Bronchial smooth muscle cell (primary cell): Measurements from ENCODE around the gene FKBP1B. TPM values are rescaled to one million over a fixed set of nuclear protein-coding genes. Genes with fewer than 3 reads are reported as not detected.

Source experiments
- total RNA-seq: library from RNA; depleted of rRNA; stranded (reverse); fragments of >200 nt; gene quantifications from 2 replicates; pipeline ENCODE4 v1.2.1, GENCODE V29; 2014

The FKBP1B gene
- total RNA-seq: 10.3 and 16.1 TPM in 2 replicates

GRCh38 chr2:24049485-24050021, at the start of gene FKBP1B:
Gene FKBP1B, plus strand, starts transcription at chr2:24049741. Its CDS starts 109 bp downstream, at chr2:24049850.

GRCh38 chr2:24009680-24010476, 39.7 kb upstream of the FKBP1B start, which contains the start of gene MFSD2B:
Gene MFSD2B, plus strand, starts transcription at chr2:24010085. Its CDS starts 12 bp downstream, at chr2:24010097.

GRCh38 chr2:24046930-24047702, 2.4 kb upstream of the FKBP1B start, which contains the start of gene WDCP:
Gene WDCP, minus strand, starts transcription at chr2:24047391. Its CDS starts 7,897 bp downstream, at chr2:24039494.

GRCh38 chr2:24075915-24076848, 26.6 kb downstream of the FKBP1B start, which contains the start of gene SF3B6:
Gene SF3B6, minus strand, starts transcription at chr2:24076326. Its CDS starts 97 bp downstream, at chr2:24076229.

GRCh38 chr2:24084386-24085199, 35.1 kb downstream of the FKBP1B start, which contains the start of gene TP53I3:
Gene TP53I3, minus strand, starts transcription at chr2:24084834. Its CDS starts 508 bp downstream, at chr2:24084326.

Other genes starting within 250 kb of the FKBP1B start
- 7.1 and 9.1 TPM in 2 replicates for gene ATAD2B, start 122.6 kb upstream of the FKBP1B start, total RNA-seq
- gene UBXN2A, start 109.3 kb upstream of the FKBP1B start, total RNA-seq: 8.8 and 9.3 TPM in 2 replicates
- gene MFSD2B, start 39.7 kb upstream of the FKBP1B start, total RNA-seq: under 0.01 and 0.17 TPM in 2 replicates
- gene WDCP, start 2.4 kb upstream of the FKBP1B start, total RNA-seq: 6.9 and 7.3 TPM in 2 replicates
- 129 and 151 TPM in 2 replicates for gene SF3B6, start 26.6 kb downstream of the FKBP1B start, total RNA-seq
- 55.4 and 99.1 TPM in 2 replicates for gene TP53I3, start 35.1 kb downstream of the FKBP1B start, total RNA-seq
- 0.43 and 0.63 TPM in 2 replicates for gene PFN4, start 73.6 kb downstream of the FKBP1B start, total RNA-seq
- 6.1 and 10.6 TPM in 2 replicates for gene FAM228B, start 73.7 kb downstream of the FKBP1B start, total RNA-seq
- 0.09 and 0.47 TPM in 2 replicates for gene FAM228A, start 125.3 kb downstream of the FKBP1B start, total RNA-seq